HG03196 (cell line): ENCODE results near the gene SGCD.
"Not testable (repeated sequence)": the region's sequence is repeated elsewhere in the genome, so short reads cannot be mapped to it uniquely, and the experiment has no call there.

Experiments used
- ATAC-seq: cut with Tn5 transposase; IDR thresholded peaks from one replicate; pipeline ENCODE4 v1.9.1; 2021; ENCODE audit not compliant: unreplicated experiment

The SGCD gene

DNA sequence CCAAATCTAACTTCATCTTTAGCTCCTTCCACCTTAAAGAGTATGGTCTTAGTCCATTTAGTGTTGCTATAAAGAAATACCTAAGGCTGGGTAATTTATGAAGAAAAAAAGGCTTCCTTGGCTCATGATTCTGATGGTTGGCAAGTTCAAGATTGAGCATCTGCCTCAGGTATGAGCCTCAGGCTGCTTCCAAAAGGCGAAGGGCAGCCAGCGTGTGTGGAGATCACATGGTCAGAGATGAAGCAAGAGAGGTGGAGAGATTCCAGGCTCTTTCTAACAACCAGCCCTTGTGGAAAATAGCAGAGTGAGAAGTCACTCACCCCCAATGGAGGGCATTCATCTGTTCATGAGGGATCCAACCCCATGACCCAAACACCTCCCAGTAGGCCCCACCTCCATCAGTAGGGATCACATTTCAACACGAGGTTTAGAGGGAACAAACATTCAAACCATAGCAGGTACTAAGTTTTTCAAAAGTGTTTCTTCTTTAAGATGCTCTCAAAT is 225.9 kb downstream of the SGCD start:
- no peak for ATAC-seq

DNA sequence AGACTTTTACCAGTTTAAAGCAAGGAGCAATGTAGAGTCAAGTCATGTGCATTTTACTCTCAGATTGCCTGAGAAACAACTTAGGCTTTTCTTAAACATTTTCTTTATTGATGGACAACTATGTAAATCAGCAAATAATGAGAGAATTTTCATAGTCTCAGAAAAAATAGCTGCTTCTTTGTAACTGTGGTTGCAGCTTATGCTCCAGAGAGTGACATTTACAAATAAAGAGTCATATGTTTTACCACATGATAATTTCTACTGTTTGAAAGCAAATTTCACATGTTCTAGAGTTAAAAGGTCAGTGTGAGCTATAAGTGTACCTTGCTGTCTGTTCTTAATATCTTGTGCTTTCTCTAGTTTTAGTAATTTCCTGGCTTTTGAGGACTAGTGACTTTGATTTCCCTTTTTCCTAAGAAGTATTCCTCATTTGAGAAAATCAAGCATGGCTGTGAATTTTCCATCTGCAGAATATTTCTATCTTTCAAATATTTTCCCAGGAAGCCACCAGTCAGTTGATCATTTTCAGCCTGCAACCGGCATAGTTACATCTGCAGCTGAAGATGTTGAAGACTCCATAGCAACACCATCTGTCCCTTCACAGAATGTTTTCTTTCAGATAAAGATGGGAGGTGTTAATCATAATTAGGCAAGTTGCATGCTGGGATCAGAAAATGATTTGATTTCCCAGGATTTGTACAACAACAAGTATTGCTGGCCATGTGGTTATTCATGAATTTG is 229.9 kb downstream of the SGCD start:
- no peak for ATAC-seq

DNA sequence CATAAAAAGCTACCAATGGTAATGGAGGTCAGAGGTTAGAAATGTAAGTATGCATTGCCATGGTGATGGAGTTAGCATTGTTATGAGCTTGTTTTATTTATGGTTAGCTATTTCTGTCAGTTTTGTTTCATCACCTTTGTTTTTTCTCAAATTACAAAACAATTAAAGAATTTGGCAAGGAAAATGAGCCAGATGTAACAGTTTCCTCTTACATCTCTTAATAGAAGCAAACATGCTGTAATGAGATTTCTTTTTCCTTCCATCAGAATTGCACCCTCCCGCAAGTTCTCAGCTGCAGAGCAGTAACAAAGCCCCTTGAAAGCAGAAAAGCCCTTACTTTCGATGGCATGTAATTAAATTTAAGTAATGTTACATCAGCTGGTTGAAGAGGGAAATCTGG is 233.0 kb downstream of the SGCD start:
- ATAC-seq, result no peak

DNA sequence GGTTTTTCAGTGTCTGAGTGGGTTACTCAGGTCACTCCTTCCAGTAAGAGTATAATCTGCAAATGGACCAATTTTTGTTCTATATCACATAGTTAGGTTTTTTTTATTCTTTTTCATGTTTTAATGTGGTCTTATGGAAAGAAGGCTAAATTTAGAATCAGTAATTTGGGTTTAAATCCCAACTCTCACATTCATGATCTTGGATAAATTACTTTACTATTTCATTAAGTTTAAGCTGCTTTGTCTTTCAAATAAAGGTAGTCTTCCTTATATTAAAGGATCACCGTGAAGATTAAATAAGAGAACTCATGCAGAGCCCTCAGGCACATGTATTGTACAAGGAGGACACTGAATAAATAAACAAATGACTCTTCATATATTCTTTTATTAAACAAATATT is 234.7 kb downstream of the SGCD start:
- no peak for ATAC-seq

DNA sequence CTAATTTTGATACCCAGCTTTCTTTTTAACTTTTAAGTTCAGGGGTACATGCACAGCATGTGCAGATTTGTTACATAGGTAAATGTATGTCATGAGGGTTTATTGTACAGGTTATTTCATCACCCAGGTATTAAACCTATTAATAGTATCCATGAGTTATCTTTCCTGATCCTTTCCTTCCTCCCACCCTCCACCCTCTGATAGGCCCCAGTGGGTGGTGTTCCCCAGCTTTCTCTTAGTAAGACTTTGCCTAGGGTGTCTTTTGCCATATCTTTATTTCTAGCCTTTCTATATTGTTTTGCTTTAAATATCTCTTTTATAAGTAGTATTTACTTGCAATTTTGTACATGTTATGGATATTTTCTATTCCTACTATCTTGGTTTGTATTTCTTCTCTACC is 243.7 kb downstream of the SGCD start:
- ATAC-seq, result no peak

DNA sequence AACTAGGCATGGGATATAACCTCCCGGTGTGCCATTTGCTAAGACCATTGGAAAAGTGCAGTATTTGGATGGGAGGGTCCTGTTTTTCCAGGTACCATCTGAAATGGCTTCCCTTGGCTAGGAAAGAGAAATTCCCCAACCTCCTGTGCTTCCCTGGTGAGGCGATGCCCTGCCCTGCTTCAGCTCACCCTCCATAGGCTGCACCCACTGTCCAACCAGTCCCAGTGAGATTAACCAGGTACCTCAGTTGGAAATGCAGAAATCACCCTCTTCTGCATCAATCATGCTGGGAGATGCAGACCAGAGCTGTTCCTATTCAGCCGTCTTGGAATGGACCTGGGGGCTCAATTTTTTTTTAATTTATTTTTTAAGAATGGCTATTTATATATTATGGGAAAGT is 254.8 kb downstream of the SGCD start:
- ATAC-seq, result no peak

DNA sequence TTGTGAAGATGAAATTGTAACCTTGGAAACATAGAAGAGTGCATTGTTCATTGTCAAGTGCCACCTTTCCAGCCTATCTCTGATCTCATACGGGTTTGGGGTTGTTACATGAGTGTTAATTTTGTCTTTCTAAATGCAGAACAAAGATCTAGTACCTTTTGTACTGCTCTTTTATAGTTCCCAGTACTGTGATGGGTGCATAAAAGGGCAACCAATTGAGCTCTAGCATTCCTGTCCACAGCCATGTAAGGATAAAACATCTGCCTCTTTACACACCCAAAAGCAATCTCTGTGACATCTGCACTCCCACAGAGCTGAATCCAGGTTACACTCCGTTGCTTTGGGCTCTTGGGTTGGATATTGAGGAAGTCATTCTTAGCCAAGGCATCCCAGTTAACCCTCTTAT is 255.2 kb downstream of the SGCD start:
- no peak for ATAC-seq

DNA sequence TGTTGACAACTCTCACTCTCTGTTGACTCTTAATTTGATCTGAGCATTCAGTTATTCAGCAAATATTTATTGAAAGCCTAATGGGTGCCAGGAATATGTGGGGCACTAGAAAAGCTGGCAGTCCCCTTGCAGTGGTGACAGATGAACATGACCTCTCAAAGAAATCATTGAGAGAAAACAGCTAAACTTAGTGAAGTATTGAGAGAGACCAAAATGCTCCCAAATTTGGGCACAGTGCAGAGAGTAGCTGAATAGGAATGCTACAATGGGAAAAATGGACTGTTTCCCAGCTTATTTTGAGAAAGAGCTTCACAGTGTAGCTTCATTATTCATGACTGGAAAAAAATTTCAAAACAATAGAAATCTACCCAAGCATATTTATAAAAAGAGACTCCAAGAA is 257.9 kb downstream of the SGCD start:
- no peak for ATAC-seq

DNA sequence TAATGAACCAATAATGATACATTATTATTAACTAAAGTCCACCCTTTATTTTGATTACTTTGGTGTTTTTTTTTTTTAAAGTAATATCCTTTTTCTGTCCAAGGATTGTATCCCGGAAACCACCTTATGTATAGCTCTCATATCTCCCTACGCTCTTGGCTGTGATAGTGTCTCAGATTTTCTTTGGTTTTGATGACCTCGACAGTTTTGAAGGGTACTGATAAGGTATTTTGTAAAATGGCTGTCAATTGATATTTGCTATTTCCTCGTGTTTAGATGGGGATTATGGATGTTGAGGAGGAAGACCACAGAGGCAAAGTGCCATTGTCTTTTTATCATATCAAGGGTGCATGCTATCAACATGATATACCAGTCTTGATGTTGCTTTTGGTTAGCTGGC is 259.0 kb downstream of the SGCD start:
- no peak for ATAC-seq

DNA sequence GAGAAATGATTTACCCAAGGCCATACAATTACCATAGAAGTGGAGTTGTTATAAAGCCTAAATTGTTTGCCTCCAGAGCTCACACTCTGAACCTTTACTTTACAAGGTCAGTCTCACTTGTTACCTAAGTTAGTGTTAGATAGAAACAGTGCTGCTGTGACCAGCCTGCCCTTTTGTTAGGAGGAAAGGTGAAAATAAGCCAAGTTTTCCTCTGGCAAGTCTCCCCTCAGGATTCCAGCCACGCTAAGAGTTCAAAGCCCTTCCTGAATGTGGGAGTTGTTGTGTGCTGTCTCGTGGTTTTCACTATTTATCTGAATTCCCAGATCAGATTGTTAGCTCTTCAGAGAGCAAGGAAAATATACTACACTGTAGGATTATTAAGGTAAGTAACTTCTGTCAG is 260.0 kb downstream of the SGCD start:
- ATAC-seq, result no peak

DNA sequence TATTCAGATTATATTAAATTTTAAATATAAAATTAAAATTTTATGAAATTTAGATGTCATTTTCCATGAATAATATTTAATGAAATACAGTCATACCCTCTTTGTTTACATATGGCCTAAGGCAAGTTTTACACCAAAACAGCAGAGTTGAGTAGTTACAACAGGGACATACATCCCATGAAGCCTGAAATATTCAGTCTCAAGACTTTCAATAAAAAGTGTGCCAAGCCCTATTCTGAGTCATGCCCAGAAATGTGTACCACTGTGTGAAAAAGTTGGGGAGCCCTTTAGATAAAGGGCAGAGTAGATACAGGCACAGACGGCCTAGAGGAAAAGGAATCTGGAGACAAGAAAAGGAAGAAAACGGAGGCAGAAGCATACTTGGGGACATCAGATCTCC is 261.3 kb downstream of the SGCD start:
- no peak for ATAC-seq

DNA sequence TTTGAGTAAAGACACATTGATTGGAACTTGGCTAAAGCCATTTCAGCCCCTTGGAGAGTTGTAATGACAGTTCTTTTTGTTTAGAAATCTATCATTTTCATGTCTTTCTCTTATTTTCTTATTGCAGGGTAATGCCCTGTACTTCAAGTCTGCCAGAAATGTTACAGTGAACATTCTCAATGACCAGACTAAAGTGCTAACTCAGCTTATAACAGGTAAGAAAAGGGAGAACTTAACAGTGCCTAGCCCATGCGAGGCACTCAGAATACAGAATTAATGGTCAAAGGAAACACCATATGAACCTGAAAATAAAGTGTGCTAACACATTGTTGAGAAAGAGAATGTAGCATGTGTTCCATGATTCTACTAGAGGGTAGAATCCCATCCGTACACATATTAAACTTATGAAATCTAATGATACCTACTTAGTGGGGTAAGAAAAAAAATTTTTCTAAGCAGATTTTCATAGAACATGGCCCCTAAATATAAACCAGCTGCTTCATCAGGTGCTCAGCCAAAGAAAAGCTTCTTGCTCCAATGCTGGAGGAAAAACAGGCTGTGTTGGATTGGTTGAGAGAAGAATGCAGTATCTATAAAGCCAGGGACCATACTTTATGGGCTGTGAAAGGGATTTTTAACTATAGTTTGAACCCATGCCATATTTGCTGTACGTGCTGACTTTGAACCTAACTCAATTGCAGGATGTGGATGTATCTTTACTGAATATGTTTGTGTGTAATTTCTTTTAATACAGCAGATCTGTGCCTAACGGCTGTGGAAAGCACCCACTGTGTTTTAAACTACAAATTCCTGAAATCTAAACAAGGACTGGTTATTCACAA is 262.4 kb downstream of the SGCD start:
- no peak for ATAC-seq

DNA sequence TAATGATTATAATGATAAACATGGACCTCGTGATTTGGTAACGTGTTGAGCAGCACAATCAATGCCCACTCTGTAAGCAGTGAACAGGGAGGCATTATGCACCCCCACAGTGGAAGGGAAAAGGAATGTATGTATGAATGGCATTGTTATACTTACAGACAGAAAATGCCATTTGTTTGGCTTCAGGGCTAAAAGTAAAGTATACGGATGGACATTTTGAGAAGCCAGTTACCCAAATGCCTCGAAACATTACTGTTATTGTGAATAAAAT is 262.9 kb downstream of the SGCD start:
- no peak for ATAC-seq

DNA sequence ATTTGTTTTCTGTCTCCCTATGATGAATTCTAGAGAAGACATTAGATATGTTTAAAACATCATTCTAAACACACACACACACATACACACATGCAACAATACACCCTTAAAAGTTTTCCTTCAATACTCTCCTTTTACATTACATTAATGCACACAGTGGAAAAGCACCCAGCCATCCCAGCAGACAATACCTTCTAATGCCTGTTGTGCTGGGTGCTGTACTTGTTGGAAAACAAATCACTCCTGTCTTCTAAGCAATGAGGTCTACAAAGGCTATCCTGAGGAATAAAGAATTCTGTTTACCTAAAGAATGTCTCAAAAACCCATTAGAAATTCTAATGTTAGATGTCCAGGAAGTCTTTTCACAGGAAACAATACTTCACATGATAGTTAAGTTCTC is 264.0 kb downstream of the SGCD start:
- no peak for ATAC-seq

DNA sequence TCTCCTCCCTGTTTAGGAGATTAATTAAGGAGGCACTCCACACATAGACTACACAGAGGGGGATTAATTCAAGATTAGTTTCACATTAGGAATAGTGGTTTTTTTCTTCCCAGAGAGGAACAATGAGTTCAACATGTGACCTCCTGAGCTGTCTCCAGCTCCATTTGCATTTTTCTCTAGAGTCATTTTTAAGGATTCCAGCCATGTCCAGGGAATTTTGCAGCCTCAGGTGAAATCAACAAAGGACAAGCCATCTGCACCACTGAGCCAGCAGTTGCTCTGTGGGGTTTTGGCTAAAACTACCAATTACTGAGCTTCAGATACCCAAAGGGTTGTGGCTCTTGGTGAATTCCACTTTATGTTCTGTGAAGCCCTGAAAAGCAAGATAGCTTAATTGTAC is 264.7 kb downstream of the SGCD start:
- no peak for ATAC-seq

DNA sequence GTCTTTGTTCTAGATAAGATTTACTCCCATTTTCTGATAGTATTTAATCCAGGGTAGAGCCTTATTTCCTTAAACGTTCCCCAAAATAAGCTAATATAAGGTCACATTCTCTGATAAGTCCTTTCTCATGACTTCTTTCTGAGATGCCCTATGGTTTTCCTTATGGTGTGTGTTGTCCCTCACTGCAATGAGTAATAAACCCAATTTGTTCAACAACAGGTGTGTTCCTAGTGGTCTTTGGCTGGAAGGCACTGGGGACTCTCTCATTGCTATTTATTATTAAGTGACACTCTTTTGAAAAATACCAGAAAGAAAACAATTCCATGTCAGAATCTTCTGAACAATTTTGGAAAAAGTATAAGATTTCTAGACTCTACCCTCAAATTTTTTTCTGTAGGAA is 266.6 kb downstream of the SGCD start:
- no peak for ATAC-seq

DNA sequence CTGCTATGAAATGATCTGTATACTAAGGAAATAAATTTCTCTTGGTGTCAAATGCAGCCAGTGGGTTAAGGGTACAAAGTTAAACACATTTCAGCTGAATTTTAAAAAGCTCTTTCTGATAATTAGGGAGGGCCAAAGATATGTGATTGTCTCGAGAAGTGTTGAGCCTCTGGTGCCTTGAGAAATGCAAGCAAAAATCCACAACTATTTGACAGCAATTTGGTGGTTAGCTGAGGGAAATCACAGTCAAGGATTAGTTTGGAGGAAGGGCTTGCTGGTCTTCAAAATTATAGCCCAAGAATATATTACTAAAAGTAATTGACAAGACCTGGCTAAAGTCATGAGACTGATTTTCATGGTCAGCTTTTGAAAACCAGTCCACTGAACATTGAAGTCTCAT is 267.4 kb downstream of the SGCD start:
- ATAC-seq, result no peak

DNA sequence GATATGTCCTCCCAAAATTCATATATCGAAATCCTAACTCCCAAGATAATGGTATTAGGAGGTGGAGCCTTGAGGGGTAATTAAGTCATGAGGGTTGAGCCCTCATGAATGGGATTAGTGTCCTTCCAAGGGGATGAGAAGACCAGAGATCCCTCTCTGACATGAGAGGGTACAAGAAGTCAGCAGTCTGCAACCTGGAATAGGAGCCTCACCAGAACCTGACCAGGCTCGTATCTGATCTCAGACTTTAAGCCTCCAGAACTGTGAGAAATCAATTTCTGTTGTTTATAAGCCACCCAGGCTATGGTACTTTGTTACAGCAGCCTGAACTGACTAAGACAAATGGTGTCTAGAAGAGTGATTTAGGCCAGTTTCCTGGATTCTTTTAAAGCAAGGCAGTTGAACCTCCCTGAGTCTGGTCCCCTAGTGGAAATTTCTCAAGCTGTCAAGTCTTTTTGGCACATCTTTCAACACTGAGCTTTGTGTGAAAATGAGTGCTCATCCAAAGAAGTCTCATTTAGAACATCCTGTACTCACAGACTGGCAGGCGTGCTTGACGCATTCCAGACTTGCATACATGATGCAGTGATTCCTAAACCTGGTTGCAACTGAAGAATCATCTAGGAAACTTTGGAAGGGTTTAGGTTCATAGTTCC is 268.3 kb downstream of the SGCD start:
- ATAC-seq, result no peak

DNA sequence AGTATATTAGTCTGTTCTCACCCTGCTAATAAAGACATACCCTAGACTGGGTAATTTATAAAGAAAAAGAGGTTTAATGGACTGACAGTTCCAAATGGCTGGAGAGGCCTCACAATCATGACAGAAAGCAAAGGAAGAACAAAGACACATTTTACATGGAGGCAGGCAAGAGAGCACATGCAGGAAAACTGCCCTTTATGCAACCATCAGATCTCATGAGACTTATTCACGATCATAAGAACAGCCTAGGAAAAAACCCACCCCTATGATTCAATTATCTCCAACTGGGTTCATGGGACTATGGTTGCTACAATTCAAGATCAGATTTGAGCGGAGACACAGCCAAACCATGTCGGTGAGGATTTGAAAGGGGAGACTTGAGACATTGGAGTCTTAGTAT is 270.3 kb downstream of the SGCD start:
- no peak for ATAC-seq

DNA sequence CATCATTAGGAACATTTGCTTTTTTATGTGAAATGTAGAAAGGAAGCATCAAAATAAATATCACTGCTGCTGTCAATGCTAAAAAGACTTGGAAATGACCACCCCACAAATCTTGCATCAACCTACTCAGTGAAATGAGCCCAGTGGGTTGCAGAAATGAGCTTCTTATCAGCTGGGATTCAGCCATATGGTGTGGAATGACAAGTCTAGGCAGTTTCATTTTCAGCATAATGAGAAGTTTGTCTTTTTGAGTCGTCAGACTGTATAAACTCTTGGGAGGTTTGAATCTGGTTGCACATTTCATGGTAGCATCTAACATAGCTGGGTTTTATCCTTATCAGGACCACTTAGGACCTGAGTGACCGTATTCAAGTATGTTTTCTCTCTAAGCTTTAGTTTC is 272.0 kb downstream of the SGCD start:
- no peak for ATAC-seq

DNA sequence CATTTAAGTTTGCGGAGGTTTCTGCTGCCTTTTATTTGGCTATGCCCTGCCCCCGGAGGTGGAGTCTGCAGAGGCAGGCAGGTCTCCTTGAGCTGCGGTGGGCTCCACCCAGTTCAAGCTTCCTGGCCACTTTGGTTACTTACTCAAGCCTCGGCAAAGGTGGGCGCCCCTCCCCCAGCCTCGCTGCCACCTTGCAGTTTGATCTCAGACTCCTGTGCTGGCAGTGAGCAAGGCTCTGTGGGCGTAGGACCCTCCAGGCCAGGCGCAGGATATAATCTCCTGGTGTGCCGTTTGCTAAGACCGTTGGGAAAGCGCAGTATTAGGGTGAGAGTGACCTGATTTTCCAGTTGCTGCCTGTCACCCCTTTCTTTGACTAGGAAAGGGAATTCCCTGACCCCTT is 283.6 kb downstream of the SGCD start:
- ATAC-seq, result not testable (repeated sequence)

DNA sequence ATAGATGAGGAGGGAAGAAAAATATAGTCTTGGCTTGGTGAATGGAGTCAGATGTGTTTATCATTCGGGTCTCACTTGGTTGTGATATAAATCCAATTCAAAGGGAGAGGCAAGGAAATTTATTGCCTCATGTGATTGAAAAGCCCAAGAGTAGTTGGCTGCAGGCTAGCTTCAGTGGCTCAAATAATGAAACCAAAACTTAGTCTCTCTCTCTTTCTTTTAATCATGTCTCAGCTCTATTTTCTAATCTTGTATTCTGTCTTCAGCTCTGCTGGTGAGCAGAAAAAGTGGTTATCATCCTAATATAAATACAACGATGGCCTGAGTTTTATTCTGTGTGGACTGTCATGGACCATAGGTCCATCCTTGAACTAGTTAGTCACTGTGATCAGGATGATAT is 288.9 kb downstream of the SGCD start:
- no peak for ATAC-seq
